ENCODE results near the gene FGF11.

FGF11 gene

GRCh38 chr17:7408252-7408727 is 31.0 kb upstream of the FGF11 start:
- DNase-seq (ENCODE audit: low read depth), result no peak

GRCh38 chr17:7408863-7409262 is 30.4 kb upstream of the FGF11 start:
- no peak for DNase-seq (ENCODE audit: low read depth)

GRCh38 chr17:7409716-7410115 is 29.6 kb upstream of the FGF11 start:
- no peak for DNase-seq (ENCODE audit: low read depth)

- no peak for DNase-seq (ENCODE audit: low read depth)
Observed at GRCh38 chr17:7410634-7411426, 28.5 kb upstream of the FGF11 start.

- no peak for DNase-seq (ENCODE audit: low read depth)
Observed at GRCh38 chr17:7411427-7411750, 27.9 kb upstream of the FGF11 start.

- no peak for DNase-seq (ENCODE audit: low read depth)
Observed at GRCh38 chr17:7413346-7413985, 25.8 kb upstream of the FGF11 start.

- DNase-seq (ENCODE audit: low read depth), result no peak
Observed at GRCh38 chr17:7414837-7415236, 24.5 kb upstream of the FGF11 start.

- no peak for DNase-seq (ENCODE audit: low read depth)
Observed at GRCh38 chr17:7415784-7416183, 23.5 kb upstream of the FGF11 start.

- DNase-seq (ENCODE audit: low read depth), result no peak
Observed at GRCh38 chr17:7416323-7416722, 23.0 kb upstream of the FGF11 start.

- no peak for DNase-seq (ENCODE audit: low read depth)
Observed at GRCh38 chr17:7417056-7417655, 22.2 kb upstream of the FGF11 start.

- no peak for DNase-seq (ENCODE audit: low read depth)
Observed at GRCh38 chr17:7418472-7419152, 20.7 kb upstream of the FGF11 start.

GRCh38 chr17:7419819-7420610 is 19.3 kb upstream of the FGF11 start, which contains the start of gene SPEM1:
TSS of gene SPEM1 (plus strand) at chr17:7420324. CDS start at chr17:7420385, 61 bp downstream.
- no peak for DNase-seq (ENCODE audit: low read depth)

- no peak for DNase-seq (ENCODE audit: low read depth)
Observed at GRCh38 chr17:7421186-7421585, 18.1 kb upstream of the FGF11 start.

- no peak for DNase-seq (ENCODE audit: low read depth)
Observed at GRCh38 chr17:7423679-7424078, 15.6 kb upstream of the FGF11 start.

GRCh38 chr17:7425316-7425715 is 14.0 kb upstream of the FGF11 start, which contains the start of gene SPEM2:
TSS of gene SPEM2 (plus strand) at chr17:7425616. CDS start at chr17:7425689, 73 bp downstream.
- no peak for DNase-seq (ENCODE audit: low read depth)

GRCh38 chr17:7425756-7426155 is 13.6 kb upstream of the FGF11 start:
- no peak for DNase-seq (ENCODE audit: low read depth)

GRCh38 chr17:7426203-7426863 is 13.0 kb upstream of the FGF11 start:
- no peak for DNase-seq (ENCODE audit: low read depth)

GRCh38 chr17:7426896-7427489 is 12.3 kb upstream of the FGF11 start:
- DNase-seq (ENCODE audit: low read depth), result no peak

GRCh38 chr17:7427549-7427948 is 11.8 kb upstream of the FGF11 start:
- DNase-seq (ENCODE audit: low read depth), result no peak

GRCh38 chr17:7428557-7428956 is 10.8 kb upstream of the FGF11 start, which contains the start of gene SPEM3:
TSS of gene SPEM3 (plus strand) at chr17:7428857. CDS start at chr17:7428903, 46 bp downstream.
- DNase-seq (ENCODE audit: low read depth), result no peak

- no peak for DNase-seq (ENCODE audit: low read depth)
Observed at GRCh38 chr17:7429722-7430121, 9.6 kb upstream of the FGF11 start.

Data from stimulated activated CD4-positive, alpha-beta T cell treated with anti-CD3 and anti-CD28 coated beads, Interleukin-2, amount 100 ng/mL, for 4 hours (primary cell).